ENCODE data around the gene ID3. TPM values are rescaled to one million over a fixed set of nuclear protein-coding genes. Genes with fewer than 3 reads are reported as not detected.

The ID3 gene
- total RNA-seq, 6 donors from 2014 or later: 75.4 to 269 (median 135) TPM

GRCh38 chr1:23596382-23597358, 37.4 kb upstream of the ID3 start:
- WGBS, 2 donors: 90 to 93% methylated on average over 8 to 10 of the region's 10 CpGs
- Histone ChIP-seq H3K27ac (no peak overlapping the region), H3K27me3 (no peaks in the 10 kb centered on the region), H3K4me3 (no peak overlapping the region), H3K4me1 (peaks cover 0 to 19% (median 7%) of the 10 kb centered on the region in 4 donors), H3K9me3 (no peaks in the 10 kb centered on the region), H3K36me3 (no peaks in the 10 kb centered on the region)
- DNase-seq (no peak), ATAC-seq (ENCODE audit: low FRiP score in 2 of 2) (no peak)
- no peak for TF ChIP-seq POLR2AphosphoS5 (IDR thresholded peaks at IDR 0.05)
- no peak for TF ChIP-seq POLR2A (IDR thresholded peaks at IDR 0.05)
- no peak for TF ChIP-seq CTCF (IDR thresholded peaks at IDR 0.05)
- TF ChIP-seq EP300 (IDR thresholded peaks at IDR 0.05): no peak

DNA sequence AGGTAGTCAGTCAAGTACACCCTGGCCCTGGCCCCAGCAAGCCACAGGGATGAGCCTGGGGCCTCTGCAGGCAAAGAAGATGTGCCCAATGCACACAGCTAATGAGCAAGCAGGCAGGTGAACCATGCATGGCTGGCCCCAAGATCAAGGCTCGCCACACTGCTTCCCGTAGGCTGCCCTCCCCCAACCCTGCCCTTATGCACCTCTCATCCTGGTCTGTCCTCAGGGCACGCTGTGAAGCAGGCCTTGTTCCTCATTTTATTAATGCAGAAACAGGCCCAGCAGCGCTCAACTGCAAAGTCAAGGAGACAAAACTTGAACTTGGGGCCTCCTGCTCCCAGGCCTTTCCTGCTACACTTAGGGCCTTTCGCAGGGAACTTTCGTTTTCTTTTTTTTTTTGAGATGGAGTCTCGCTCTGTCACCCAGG, 35.6 kb upstream of the ID3 start:
- H3K4me1 ChIP-seq: peaks cover 0 to 27% (median 9%) of the 10 kb centered on the region in 4 donors
- ATAC-seq (ENCODE audit: low FRiP score in 2 of 2) (no peak), DNase-seq (no peak)
- no peaks in the 10 kb centered on the region for H3K9me3 ChIP-seq
- no peak overlapping the region for H3K4me3 ChIP-seq
- H3K27ac ChIP-seq: no peak overlapping the region
- no peaks in the 10 kb centered on the region for H3K36me3 ChIP-seq
- H3K27me3 ChIP-seq: no peaks in the 10 kb centered on the region
- TF ChIP-seq POLR2AphosphoS5 (IDR thresholded peaks at IDR 0.05) (no peak), EP300 (IDR thresholded peaks at IDR 0.05) (no peak)
- WGBS, 2 donors: 84 to 91% methylated on average over 6 to 7 of the region's 7 CpGs

- 90 to 92% methylated on average over 3 of the region's 3 CpGs for WGBS, 2 donors
- Histone ChIP-seq H3K27me3 (no peaks in the 10 kb centered on the region), H3K4me3 (no peak overlapping the region), H3K27ac (no peak overlapping the region), H3K9me3 (no peaks in the 10 kb centered on the region), H3K4me1 (peaks cover 0 to 27% (median 9%) of the 10 kb centered on the region in 4 donors), H3K36me3 (no peaks in the 10 kb centered on the region)
- ATAC-seq (ENCODE audit: low FRiP score in 2 of 2) (no peak), DNase-seq (no peak)
- TF ChIP-seq CTCF (IDR thresholded peaks at IDR 0.05) (no peak), EP300 (IDR thresholded peaks at IDR 0.05) (no peak), POLR2A (IDR thresholded peaks at IDR 0.05) (no peak), POLR2AphosphoS5 (IDR thresholded peaks at IDR 0.05) (no peak)
Observed at GRCh38 chr1:23594149-23594907, 35.0 kb upstream of the ID3 start.

GRCh38 chr1:23593556-23594148, 34.4 kb upstream of the ID3 start:
- Histone ChIP-seq H3K36me3 (no peaks in the 10 kb centered on the region), H3K4me1 (peaks cover 0 to 27% (median 9%) of the 10 kb centered on the region in 4 donors), H3K4me3 (no peak overlapping the region), H3K27me3 (no peaks in the 10 kb centered on the region), H3K27ac (no peak overlapping the region), H3K9me3 (no peaks in the 10 kb centered on the region)
- TF ChIP-seq CTCF (IDR thresholded peaks at IDR 0.05) (no peak), POLR2AphosphoS5 (IDR thresholded peaks at IDR 0.05) (no peak), POLR2A (IDR thresholded peaks at IDR 0.05) (no peak), EP300 (IDR thresholded peaks at IDR 0.05) (no peak)
- DNase-seq (no peak), ATAC-seq (ENCODE audit: low FRiP score in 2 of 2) (no peak)
- 76 to 79% methylated on average over 3 to 6 of the region's 6 CpGs for WGBS, 2 donors

- DNase-seq (no peak), ATAC-seq (ENCODE audit: low FRiP score in 2 of 2) (no peak)
- Histone ChIP-seq H3K4me1 (peaks cover 0 to 24% (median 9%) of the 10 kb centered on the region in 4 donors), H3K9me3 (no peaks in the 10 kb centered on the region), H3K27ac (no peak overlapping the region), H3K27me3 (no peaks in the 10 kb centered on the region), H3K36me3 (no peaks in the 10 kb centered on the region), H3K4me3 (no peak overlapping the region)
- WGBS, 2 donors: 84 to 89% methylated on average over 5 of the region's 5 CpGs
- TF ChIP-seq POLR2A (IDR thresholded peaks at IDR 0.05) (no peak), POLR2AphosphoS5 (IDR thresholded peaks at IDR 0.05) (no peak), EP300 (IDR thresholded peaks at IDR 0.05) (no peak), CTCF (IDR thresholded peaks at IDR 0.05) (no peak)
Observed at GRCh38 chr1:23593042-23593521, 33.8 kb upstream of the ID3 start.
